ENCODE measurements around the gene TREML4. TPM values are rescaled to one million over a fixed set of nuclear protein-coding genes. Genes with fewer than 3 reads are reported as not detected.

The TREML4 gene
- polyA plus RNA-seq, 1 donor (not counting 4 experiments of a cell fraction or from before 2014, with no cell fraction given), result not detected

DNA sequence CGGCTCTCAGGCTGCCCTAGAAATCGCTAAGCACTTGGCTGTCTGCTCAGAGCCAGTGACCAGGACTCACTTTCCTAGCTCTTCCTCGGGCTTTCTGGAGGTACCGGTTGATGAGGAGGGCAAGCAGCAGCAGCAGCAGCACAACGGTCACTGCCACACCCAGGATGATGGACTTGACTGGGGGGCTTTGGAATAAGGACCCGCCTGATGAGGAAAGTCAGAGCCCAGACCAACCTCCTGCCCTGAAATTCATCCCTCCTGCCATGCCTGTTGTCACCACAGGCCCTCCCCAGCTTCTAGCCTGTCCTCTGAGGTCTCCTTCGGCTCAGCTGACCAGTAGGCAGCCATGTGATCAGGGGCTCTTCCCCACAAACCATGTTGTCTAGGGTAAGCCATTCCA is 43.4 kb upstream of the TREML4 start:
- peaks cover 1% of the 10 kb centered on the region for H3K9me3 ChIP-seq (ENCODE audit: control insufficient read depth, low read depth, low read length)
- H3K4me1 ChIP-seq (ENCODE audit: control insufficient read depth, extremely low read depth, insufficient read depth, low read length), result peaks cover 4% of the 10 kb centered on the region
- H4K20me1 ChIP-seq (ENCODE audit: control insufficient read depth, extremely low read depth, insufficient read depth, low read length), result no peaks in the 10 kb centered on the region
- no peak overlapping the region for H3K27ac ChIP-seq (ENCODE audit: control insufficient read depth, insufficient read depth, low read length)
- H3K4me2 ChIP-seq (ENCODE audit: control insufficient read depth, extremely low read depth, insufficient read depth, low read depth, low read length), result no peak overlapping the region
- H3K9me1 ChIP-seq (ENCODE audit: control insufficient read depth, extremely low read depth, insufficient read depth, low read length), result no peaks in the 10 kb centered on the region
- dilution Hi-C loops (cut with MboI; ENCODE audit: extremely low pct_ligation_motif_present, low sequenced_read_pairs), result loop anchor here (25.0 kb wide), 1 partner anchor 97 kb away; no protein-coding TSS in a partner anchor
- DNase-seq (ENCODE audit: low read depth, low spot score) (no peak), FAIRE-seq (no peak)
- no peaks in the 10 kb centered on the region for H3K36me3 ChIP-seq (ENCODE audit: control insufficient read depth in 2 of 2, extremely low read depth in 1 of 2, insufficient read depth in 2 of 2, low read length in 2 of 2)
- no peak overlapping the region for H2AFZ ChIP-seq (ENCODE audit: control insufficient read depth, low read length)
- no peak overlapping the region for H3K9ac ChIP-seq (ENCODE audit: control insufficient read depth, extremely low read depth, insufficient read depth, low read length)
- no peaks in the 10 kb centered on the region for H3K27me3 ChIP-seq (ENCODE audit: control insufficient read depth, extremely low read depth, insufficient read depth, low read length)
- TF ChIP-seq, protein P1, sequence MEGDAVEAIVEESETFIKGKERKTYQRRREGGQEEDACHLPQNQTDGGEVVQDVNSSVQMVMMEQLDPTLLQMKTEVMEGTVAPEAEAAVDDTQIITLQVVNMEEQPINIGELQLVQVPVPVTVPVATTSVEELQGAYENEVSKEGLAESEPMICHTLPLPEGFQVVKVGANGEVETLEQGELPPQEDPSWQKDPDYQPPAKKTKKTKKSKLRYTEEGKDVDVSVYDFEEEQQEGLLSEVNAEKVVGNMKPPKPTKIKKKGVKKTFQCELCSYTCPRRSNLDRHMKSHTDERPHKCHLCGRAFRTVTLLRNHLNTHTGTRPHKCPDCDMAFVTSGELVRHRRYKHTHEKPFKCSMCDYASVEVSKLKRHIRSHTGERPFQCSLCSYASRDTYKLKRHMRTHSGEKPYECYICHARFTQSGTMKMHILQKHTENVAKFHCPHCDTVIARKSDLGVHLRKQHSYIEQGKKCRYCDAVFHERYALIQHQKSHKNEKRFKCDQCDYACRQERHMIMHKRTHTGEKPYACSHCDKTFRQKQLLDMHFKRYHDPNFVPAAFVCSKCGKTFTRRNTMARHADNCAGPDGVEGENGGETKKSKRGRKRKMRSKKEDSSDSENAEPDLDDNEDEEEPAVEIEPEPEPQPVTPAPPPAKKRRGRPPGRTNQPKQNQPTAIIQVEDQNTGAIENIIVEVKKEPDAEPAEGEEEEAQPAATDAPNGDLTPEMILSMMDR (optimal IDR thresholded peaks at IDR 0.05 in 1 of 3, IDR thresholded peaks at IDR 0.05 in 1 of 3, conservative IDR thresholded peaks at IDR 0.05 in 1 of 3; ENCODE audit: extremely low read depth in 1 of 3, insufficient read depth in 2 of 3, low read length in 3 of 3), result no peak
- no peak for TF ChIP-seq EZH2 (IDR thresholded peaks at IDR 0.05; ENCODE audit: low read length)
- no peak overlapping the region for H3K4me3 ChIP-seq (ENCODE audit: control insufficient read depth in 2 of 3, extremely low read depth in 1 of 3, insufficient read depth in 2 of 3, low read depth in 1 of 3, low read length in 3 of 3)
- no peaks in the 10 kb centered on the region for H3K79me2 ChIP-seq (ENCODE audit: control insufficient read depth, insufficient read depth, low read length)

DNA sequence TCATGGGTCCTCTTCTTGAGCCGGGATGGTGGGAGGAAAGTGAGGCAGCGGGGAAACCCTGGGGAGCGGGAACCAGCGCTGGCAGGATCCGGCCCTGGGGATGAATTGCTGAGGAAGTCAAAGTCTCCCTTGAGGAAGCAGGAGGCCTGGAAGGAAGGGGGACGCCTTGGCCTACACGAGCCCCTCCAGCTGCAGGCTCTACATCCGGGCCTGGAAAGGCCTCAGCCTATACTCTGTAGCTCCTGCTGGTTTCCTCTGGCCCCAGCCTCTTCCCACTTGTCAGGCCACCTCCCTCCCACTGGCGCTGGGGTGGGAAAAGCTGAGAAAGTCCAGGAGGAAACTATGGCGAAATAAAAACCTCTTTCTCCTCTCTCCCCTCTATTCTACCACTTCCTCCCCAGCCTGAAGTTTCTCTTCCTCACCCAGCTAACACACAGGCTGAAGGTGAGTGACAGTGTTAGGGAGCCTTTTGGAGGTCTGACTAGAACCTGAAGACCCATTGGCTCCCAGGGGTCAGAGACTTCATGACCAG is 42.1 kb upstream of the TREML4 start:
- DNase-seq (ENCODE audit: low read depth, low spot score) (no peak), FAIRE-seq (no peak)
- Histone ChIP-seq H3K9me1 (ENCODE audit: control insufficient read depth, extremely low read depth, insufficient read depth, low read length) (no peaks in the 10 kb centered on the region), H3K79me2 (ENCODE audit: control insufficient read depth, insufficient read depth, low read length) (no peaks in the 10 kb centered on the region), H3K9me3 (ENCODE audit: control insufficient read depth, low read depth, low read length) (peaks cover 5% of the 10 kb centered on the region), H3K4me1 (ENCODE audit: control insufficient read depth, extremely low read depth, insufficient read depth, low read length) (peaks cover 4% of the 10 kb centered on the region), H3K9ac (ENCODE audit: control insufficient read depth, extremely low read depth, insufficient read depth, low read length) (no peak overlapping the region), H2AFZ (ENCODE audit: control insufficient read depth, low read length) (no peak overlapping the region), H3K4me2 (ENCODE audit: control insufficient read depth, extremely low read depth, insufficient read depth, low read depth, low read length) (no peak overlapping the region), H3K4me3 (ENCODE audit: control insufficient read depth in 2 of 3, extremely low read depth in 1 of 3, insufficient read depth in 2 of 3, low read depth in 1 of 3, low read length in 3 of 3) (no peak overlapping the region), H3K27ac (ENCODE audit: control insufficient read depth, insufficient read depth, low read length) (no peak overlapping the region), H4K20me1 (ENCODE audit: control insufficient read depth, extremely low read depth, insufficient read depth, low read length) (no peaks in the 10 kb centered on the region), H3K27me3 (ENCODE audit: control insufficient read depth, extremely low read depth, insufficient read depth, low read length) (no peaks in the 10 kb centered on the region), H3K36me3 (ENCODE audit: control insufficient read depth in 2 of 2, extremely low read depth in 1 of 2, insufficient read depth in 2 of 2, low read length in 2 of 2) (no peaks in the 10 kb centered on the region)
- dilution Hi-C loops (cut with MboI; ENCODE audit: extremely low pct_ligation_motif_present, low sequenced_read_pairs), result loop anchor here (25.0 kb wide), 1 partner anchor 99 kb away; no protein-coding TSS in a partner anchor
- no peak for TF ChIP-seq EZH2 (IDR thresholded peaks at IDR 0.05; ENCODE audit: low read length)
- TF ChIP-seq, protein P1 (optimal IDR thresholded peaks at IDR 0.05 in 1 of 3, IDR thresholded peaks at IDR 0.05 in 1 of 3, conservative IDR thresholded peaks at IDR 0.05 in 1 of 3; ENCODE audit: extremely low read depth in 1 of 3, insufficient read depth in 2 of 3, low read length in 3 of 3), result no peak

Measured in keratinocyte (primary cell).